Endothelial cell of umbilical vein (primary cell): ENCODE data around the gene THOP1. TPM values are rescaled to one million over a fixed set of nuclear protein-coding genes. Genes with fewer than 3 reads are reported as not detected.

Experiments used
- BruUV-seq: library from RNA; stranded (reverse); fragments of 400-500 nt; replicated peaks from 2 replicates; lab custom pipeline; 2021; lab: Mats Ljungman, UMichigan
- CTCF ChIA-PET: fragments of 300-600, 350-600 bp; sonication (Branson Sonifier 250); formaldehyde crosslinking; loops from one replicate; lab custom pipeline; 2021; ENCODE audit warnings: antibody characterized with exemption, inconsistent platforms; lab: Charles Lee
- POLR2A ChIA-PET: fragments of 300-600, 350-600 bp; sonication (Branson Sonifier 250); formaldehyde crosslinking; loops from one replicate; lab custom pipeline; 2021; ENCODE audit warnings: antibody characterized with exemption, inconsistent platforms; lab: Charles Lee
- DNase-seq: peaks from one replicate; pipeline ENCODE4 v3.0.0-alpha.2; 2011; ENCODE audit warnings: low read depth, low spot score
- FAIRE-seq: peaks from 2 replicates; lab custom pipeline; 2011; peaks lifted over from hg19 to GRCh38; lab: Jason Lieb, UNC
- H2AFZ ChIP-seq: 2 replicates; pipeline ENCODE4 v1.6.0; 2012; ENCODE audit warnings: low read depth, low read length, control low read depth, inconsistent platforms
- H3K27ac ChIP-seq: 2 replicates; pipeline ENCODE4 v1.5.1; 2011; ENCODE audit warnings: low read depth, mild to moderate bottlenecking, control low read depth, low read length, moderate library complexity; ENCODE audit not compliant: insufficient read depth
- H3K27me3 ChIP-seq, 2 experiments: 2 replicates each; pipeline versions ENCODE4 v1.6.0 to v1.6.1; 2011; ENCODE audit warnings: low read length in 2 of 2, mixed read lengths in 1 of 2; ENCODE audit not compliant: control insufficient read depth in 2 of 2, insufficient read depth in 2 of 2
- H3K36me3 ChIP-seq, 2 experiments: 2 replicates in 1 of 2; 3 replicates in 1 of 2; pipeline ENCODE4 v1.5.1; 2011; ENCODE audit warnings: low read length in 2 of 2, mild to moderate bottlenecking in 1 of 2, moderate library complexity in 1 of 2; ENCODE audit not compliant: control insufficient read depth in 2 of 2, insufficient read depth in 2 of 2; ENCODE audit errors: extremely low read depth in 1 of 2
- H3K4me1 ChIP-seq: 3 replicates; pipeline ENCODE4 v1.5.1; 2011; ENCODE audit warnings: mild to moderate bottlenecking, low read length; ENCODE audit not compliant: control insufficient read depth, insufficient read depth; ENCODE audit errors: extremely low read depth
- H3K4me2 ChIP-seq: 2 replicates; pipeline ENCODE4 v1.6.1; 2011; ENCODE audit warnings: low read length, control low read depth, mixed read lengths; ENCODE audit not compliant: insufficient read depth
- H3K4me3 ChIP-seq, 3 experiments: fragments of 200-600 bp in 1 of 3; sonication (generic), shearing (Covaris generic) in 1 of 3; replicated peaks in 1 of 3; 2 replicates each; pipeline ENCODE4 v1.5.1; 2011 to 2016; ENCODE audit warnings: control low read depth in 3 of 3, low read length in 3 of 3, mild to moderate bottlenecking in 2 of 3, inconsistent platforms in 1 of 3, low read depth in 1 of 3, moderate library complexity in 1 of 3; ENCODE audit not compliant: insufficient read depth in 1 of 3
- H3K79me2 ChIP-seq: 2 replicates; pipeline ENCODE4 v1.6.0; 2012; ENCODE audit warnings: low read length, inconsistent platforms; ENCODE audit not compliant: control insufficient read depth, insufficient read depth
- H3K9ac ChIP-seq: replicated peaks from 2 replicates; pipeline ENCODE3; 2011; ENCODE audit warnings: low read length, control low read depth; ENCODE audit not compliant: insufficient read depth; ENCODE audit errors: extremely low read depth
- H3K9me1 ChIP-seq: replicated peaks from 3 replicates; pipeline ENCODE4 v1.6.0; 2011; ENCODE audit warnings: mild to moderate bottlenecking, low read length; ENCODE audit not compliant: control insufficient read depth, insufficient read depth; ENCODE audit errors: extremely low read depth
- H3K9me3 ChIP-seq: replicated peaks from 2 replicates; pipeline ENCODE4 v1.5.1; 2012; ENCODE audit warnings: low read length, inconsistent platforms; ENCODE audit not compliant: control insufficient read depth, insufficient read depth
- H4K20me1 ChIP-seq: replicated peaks from 2 replicates; pipeline ENCODE3; 2011; ENCODE audit warnings: mild to moderate bottlenecking, low read length; ENCODE audit not compliant: control insufficient read depth, insufficient read depth; ENCODE audit errors: extremely low read depth
- CTCF ChIP-seq, 2 donors: IDR thresholded peaks; 1 replicate in 1 of 2; 2 replicates in 1 of 2; pipeline ENCODE4 v1.5.1; 2011; ENCODE audit warnings: low read length in 2 of 2, mild to moderate bottlenecking in 2 of 2, moderate library complexity in 2 of 2, control low read depth in 1 of 2, inconsistent platforms in 1 of 2, low read depth in 1 of 2; ENCODE audit not compliant: insufficient read depth in 1 of 2; ENCODE audit errors: extremely low read depth in 1 of 2
- EZH2 ChIP-seq: IDR thresholded peaks from 2 replicates; pipeline ENCODE4 v1.6.1; 2012; ENCODE audit warnings: borderline replicate concordance, low read depth, mild to moderate bottlenecking, moderate library complexity, low read length, inconsistent platforms; ENCODE audit not compliant: severe bottlenecking
- GATA2 ChIP-seq: IDR thresholded peaks from 2 replicates; pipeline ENCODE4 v1.7.0; 2011; ENCODE audit warnings: low read depth, mild to moderate bottlenecking, moderate library complexity, mixed read lengths, low read length; ENCODE audit not compliant: insufficient read length, insufficient read depth
- MAX ChIP-seq: IDR thresholded peaks from 2 replicates; pipeline ENCODE4 v1.6.1; 2011; ENCODE audit not compliant: insufficient read depth, insufficient read length
- MYC ChIP-seq: IDR thresholded peaks from one replicate; pipeline ENCODE4 v1.6.1; 2011; ENCODE audit warnings: mild to moderate bottlenecking, low read depth, low read length
- POLR2A ChIP-seq: IDR thresholded peaks from 2 replicates; pipeline ENCODE4 v1.6.1; 2012; ENCODE audit warnings: low read depth, mild to moderate bottlenecking, control low read depth, low read length
- POLR2AphosphoS5 ChIP-seq: IDR thresholded peaks from 2 replicates; pipeline ENCODE4 v1.6.1; 2012; ENCODE audit warnings: low read depth, mild to moderate bottlenecking, control low read depth, low read length, moderate library complexity; ENCODE audit not compliant: insufficient read depth
- dilution Hi-C: fragments of 300-500 bp; cut with MboI; formaldehyde crosslinking; loops from one replicate; pipeline ENCODE4 v1.15.0; 2019; ENCODE audit warnings: low sequenced_read_pairs; ENCODE audit not compliant: extremely low pct_ligation_motif_present
- intact Hi-C: fragments of 100-400 bp; cut with micrococcal nuclease; formaldehyde crosslinking; loops from one replicate; pipeline ENCODE4 v1.10.0; 2022
- polyA plus RNA-seq, 4 experiments: library from polyadenylated mRNA; depleted of rRNA in 3 of 4; stranded (reverse) in 3 of 4; unstranded in 1 of 4; fragments of >200 nt; gene quantifications; 2 replicates each; pipeline versions ENCODE4 v1.2.1 to v1.2.3, GENCODE V29; 2011 to 2012; ENCODE audit warnings: missing spikeins in 1 of 4
- total RNA-seq: library from RNA; stranded (reverse); gene quantifications from 2 replicates; pipeline ENCODE4 v1.2.3, GENCODE V29; 2021

Gene THOP1
- total and polyA plus RNA-seq, 2 donors (not counting 3 experiments of a cell fraction or from before 2014, with no cell fraction given): 88.0 to 115 TPM

GRCh38 chr19:2840794-2841791, 55.8 kb downstream of the THOP1 start, which contains the start of gene ZNF555:
Gene ZNF555, plus strand, starts transcription at chr19:2841475. Its CDS starts 98 bp downstream, at chr19:2841573.
- Histone ChIP-seq H3K36me3 (no peaks in the 10 kb centered on the region), H3K9me1 (no peaks in the 10 kb centered on the region), H2AFZ (peak within 1 kb of the TSS; percentile 98), H3K9me3 (no peaks in the 10 kb centered on the region), H3K4me2 (peak within 1 kb of the TSS; percentile 85), H3K27ac (peak within 1 kb of the TSS; percentile 83), H3K4me1 (peaks cover 5% of the 10 kb centered on the region), H4K20me1 (no peaks in the 10 kb centered on the region), H3K27me3 (no peaks in the 10 kb centered on the region), H3K79me2 (peaks cover 13% of the 10 kb centered on the region), H3K4me3 (peak within 1 kb of the TSS; percentile 67 to 86 (median 84)), H3K9ac (peak within 1 kb of the TSS; percentile 91)
- ChIA-PET CTCF (interaction anchor here (0.5 to 1.5 kb wide), 14 partner anchors 10 to 263 kb away, joined by 3 to 6 read pairs (median 3); partner anchors contain the start of genes SGTA, THOP1 and ZNF554), POLR2A (interaction anchor here (0.6 kb wide), 1 partner anchor 109 kb away, joined by 3 read pairs; no protein-coding TSS in a partner anchor)
- DNase-seq (peak; percentile 99), FAIRE-seq (peak; percentile 99)
- dilution Hi-C loops: no loop called here
- BruUV-seq: TSS peak; percentile 50
- intact Hi-C loops: loop anchor here (1.0 to 2.0 kb wide), 3 partner anchors 32 to 110 kb away; partner anchors contain the start of gene ZNF57
- TF ChIP-seq POLR2AphosphoS5 (peak; percentile 42), CTCF (IDR thresholded peaks at IDR 0.05; ENCODE audit: extremely low read depth in 1 of 2, insufficient read depth in 1 of 2, low read depth in 1 of 2, low read length in 2 of 2) (peak; percentile 28 to 50), POLR2A (peak; percentile 15), MYC (no peak), EZH2 (peak; percentile 35), MAX (no peak), GATA2 (no peak)
